ENCODE results near the gene ZEB1. TPM values are rescaled to one million over a fixed set of nuclear protein-coding genes. Genes with fewer than 3 reads are reported as not detected.

The ZEB1 gene
- total RNA-seq, 1 donor from 2014 or later = 38.8 TPM

DNA sequence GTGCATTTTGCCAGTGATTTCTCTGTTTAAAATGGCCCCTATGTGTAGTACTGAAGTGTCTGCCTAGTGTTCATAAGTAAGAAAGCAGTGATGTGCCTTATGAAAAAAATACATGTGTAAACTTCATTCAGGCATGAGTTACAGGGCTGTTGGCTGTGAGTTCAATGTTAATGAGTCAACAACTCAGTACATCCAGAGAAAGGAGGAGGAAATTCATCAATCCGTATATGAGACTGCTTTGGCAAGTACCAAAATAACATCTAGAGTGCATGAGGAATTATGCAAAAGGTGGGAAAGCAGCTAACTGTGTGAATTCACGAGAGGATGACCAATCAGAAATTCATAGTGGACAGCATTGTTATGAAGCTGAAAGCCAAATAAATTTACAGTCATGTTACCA lies 255.6 kb downstream of the ZEB1 start:
- TF ChIP-seq EZH2phosphoT487 (IDR thresholded peaks at IDR 0.05) (no peak), EZH2 (IDR thresholded peaks at IDR 0.05) (no peak)
- TF ChIP-seq, protein P1, sequence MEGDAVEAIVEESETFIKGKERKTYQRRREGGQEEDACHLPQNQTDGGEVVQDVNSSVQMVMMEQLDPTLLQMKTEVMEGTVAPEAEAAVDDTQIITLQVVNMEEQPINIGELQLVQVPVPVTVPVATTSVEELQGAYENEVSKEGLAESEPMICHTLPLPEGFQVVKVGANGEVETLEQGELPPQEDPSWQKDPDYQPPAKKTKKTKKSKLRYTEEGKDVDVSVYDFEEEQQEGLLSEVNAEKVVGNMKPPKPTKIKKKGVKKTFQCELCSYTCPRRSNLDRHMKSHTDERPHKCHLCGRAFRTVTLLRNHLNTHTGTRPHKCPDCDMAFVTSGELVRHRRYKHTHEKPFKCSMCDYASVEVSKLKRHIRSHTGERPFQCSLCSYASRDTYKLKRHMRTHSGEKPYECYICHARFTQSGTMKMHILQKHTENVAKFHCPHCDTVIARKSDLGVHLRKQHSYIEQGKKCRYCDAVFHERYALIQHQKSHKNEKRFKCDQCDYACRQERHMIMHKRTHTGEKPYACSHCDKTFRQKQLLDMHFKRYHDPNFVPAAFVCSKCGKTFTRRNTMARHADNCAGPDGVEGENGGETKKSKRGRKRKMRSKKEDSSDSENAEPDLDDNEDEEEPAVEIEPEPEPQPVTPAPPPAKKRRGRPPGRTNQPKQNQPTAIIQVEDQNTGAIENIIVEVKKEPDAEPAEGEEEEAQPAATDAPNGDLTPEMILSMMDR (IDR thresholded peaks at IDR 0.05) = no peak
- H3K27ac ChIP-seq = no peak overlapping the region
- no peaks in the 10 kb centered on the region for H3K4me1 ChIP-seq
- no peak overlapping the region for H3K4me3 ChIP-seq
- H3K9ac ChIP-seq = no peak overlapping the region
- no peaks in the 10 kb centered on the region for H4K20me1 ChIP-seq (ENCODE audit: low read depth)
- no peak overlapping the region for H3K4me2 ChIP-seq
- no peaks in the 10 kb centered on the region for H3K79me2 ChIP-seq (ENCODE audit: low read depth)
- H3K9me3 ChIP-seq (ENCODE audit: low read depth) = no peaks in the 10 kb centered on the region
- Mint-ChIP-seq H3K4me3 (no peak overlapping the region), H3K27ac (no peak overlapping the region), H3K4me1 (no peaks in the 10 kb centered on the region), H3K36me3 (no peaks in the 10 kb centered on the region), H3K27me3 (ENCODE audit: insufficient read depth, low read depth) (peaks cover 6% of the 10 kb centered on the region), H3K9me3 (peaks cover 13% of the 10 kb centered on the region)
- no peak for DNase-seq (ENCODE audit: low spot score)
- H3F3A ChIP-seq (ENCODE audit: low read depth) = no peaks in the 10 kb centered on the region
- H3K36me3 ChIP-seq = no peaks in the 10 kb centered on the region
- H2AFZ ChIP-seq (replicated peaks) = no peak overlapping the region
- H3K27me3 ChIP-seq = no peaks in the 10 kb centered on the region

DNA sequence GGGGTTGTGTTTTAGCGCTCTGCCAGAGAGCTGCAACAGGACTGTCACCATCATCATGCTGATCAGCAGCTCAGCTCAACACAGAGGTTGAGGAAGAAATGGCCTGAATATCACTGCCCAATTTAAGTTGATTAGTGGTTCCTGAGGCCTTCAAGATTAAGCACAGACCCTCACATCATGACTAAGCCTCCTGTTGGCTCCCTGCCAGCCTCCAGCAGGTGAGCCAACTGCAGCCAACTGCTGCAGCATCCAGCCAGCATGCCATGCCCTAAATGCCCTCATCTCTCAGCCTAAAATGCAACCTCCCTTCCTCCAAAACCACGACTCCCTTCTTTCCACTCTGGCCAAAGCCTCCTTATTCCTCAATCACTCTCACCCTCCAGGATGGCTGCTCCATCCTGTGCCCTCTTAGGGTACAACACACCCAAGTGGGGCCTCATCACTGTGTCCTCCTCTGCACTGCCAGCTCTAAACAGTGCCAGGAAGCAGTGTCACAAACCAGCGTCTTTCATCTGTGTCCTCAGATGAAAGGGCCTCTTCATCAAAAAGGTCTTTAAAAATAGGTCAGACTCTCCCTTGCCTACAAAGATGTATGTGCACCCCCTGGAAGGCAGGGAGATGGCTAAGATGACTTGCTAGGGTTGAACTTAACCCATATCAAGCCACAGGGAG lies 259.3 kb downstream of the ZEB1 start:
- Histone ChIP-seq H2AFZ (replicated peaks) (no peak overlapping the region), H3K79me2 (ENCODE audit: low read depth) (no peaks in the 10 kb centered on the region), H3K27ac (no peak overlapping the region), H3K4me3 (no peak overlapping the region), H3K9ac (no peak overlapping the region), H4K20me1 (ENCODE audit: low read depth) (no peaks in the 10 kb centered on the region), H3K27me3 (no peaks in the 10 kb centered on the region), H3F3A (ENCODE audit: low read depth) (no peaks in the 10 kb centered on the region), H3K9me3 (ENCODE audit: low read depth) (no peaks in the 10 kb centered on the region), H3K4me1 (no peaks in the 10 kb centered on the region), H3K36me3 (no peaks in the 10 kb centered on the region), H3K4me2 (no peak overlapping the region)
- H3K9me3 Mint-ChIP-seq = peaks cover 2% of the 10 kb centered on the region
- no peak overlapping the region for H3K27ac Mint-ChIP-seq
- H3K36me3 Mint-ChIP-seq = no peaks in the 10 kb centered on the region
- TF ChIP-seq EZH2 (IDR thresholded peaks at IDR 0.05) (no peak), EZH2phosphoT487 (IDR thresholded peaks at IDR 0.05) (no peak)
- TF ChIP-seq, protein P1 (IDR thresholded peaks at IDR 0.05) = no peak
- no peak overlapping the region for H3K4me3 Mint-ChIP-seq
- H3K4me1 Mint-ChIP-seq = peaks cover 8% of the 10 kb centered on the region
- no peak for DNase-seq (ENCODE audit: low spot score)
- H3K27me3 Mint-ChIP-seq (ENCODE audit: insufficient read depth, low read depth) = peaks cover 8% of the 10 kb centered on the region

DNA sequence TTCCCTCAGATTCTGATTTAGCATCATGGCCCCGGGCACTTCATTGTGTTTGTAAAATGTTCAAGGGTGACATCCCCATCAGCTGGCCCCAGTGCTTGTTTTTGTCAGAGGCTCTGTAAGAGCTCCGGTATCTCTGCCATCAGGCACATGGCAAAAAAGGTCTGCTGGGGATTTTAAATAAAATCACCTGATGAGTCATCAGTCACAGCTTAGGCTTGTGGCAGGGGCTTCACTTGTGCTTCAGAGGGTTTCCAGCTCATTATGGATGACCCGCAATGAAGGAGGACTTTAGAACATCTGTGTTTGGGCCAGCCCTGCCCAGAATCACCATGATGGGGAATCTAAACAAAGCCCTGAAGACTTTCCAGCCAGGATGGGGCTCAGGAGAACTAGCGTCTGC lies 259.9 kb downstream of the ZEB1 start:
- Mint-ChIP-seq H3K9me3 (peaks cover 2% of the 10 kb centered on the region), H3K4me1 (peaks cover 14% of the 10 kb centered on the region), H3K27me3 (ENCODE audit: insufficient read depth, low read depth) (peaks cover 8% of the 10 kb centered on the region), H3K27ac (no peak overlapping the region), H3K36me3 (no peaks in the 10 kb centered on the region), H3K4me3 (no peak overlapping the region)
- Histone ChIP-seq H2AFZ (replicated peaks) (no peak overlapping the region), H3K4me1 (no peaks in the 10 kb centered on the region), H3K4me2 (no peak overlapping the region), H3K36me3 (no peaks in the 10 kb centered on the region), H3K4me3 (no peak overlapping the region), H3K27me3 (no peaks in the 10 kb centered on the region), H3K9ac (no peak overlapping the region), H3K79me2 (ENCODE audit: low read depth) (no peaks in the 10 kb centered on the region), H4K20me1 (ENCODE audit: low read depth) (no peaks in the 10 kb centered on the region), H3K27ac (no peak overlapping the region), H3F3A (ENCODE audit: low read depth) (no peaks in the 10 kb centered on the region), H3K9me3 (ENCODE audit: low read depth) (no peaks in the 10 kb centered on the region)
- no peak for DNase-seq (ENCODE audit: low spot score)
- TF ChIP-seq, protein P1 (IDR thresholded peaks at IDR 0.05) = no peak
- TF ChIP-seq EZH2phosphoT487 (IDR thresholded peaks at IDR 0.05) (no peak), EZH2 (IDR thresholded peaks at IDR 0.05) (no peak)

Small RNAs within 50 kb of the gene (small RNA-seq; reads per million reads assigned to genes)
- gene SPTLC1P1 = not detected

Measured in neural progenitor cell (in vitro differentiated cells).